Subcutaneous abdominal adipose tissue (tissue), 5 donors: ENCODE data around the gene LMTK2.

Source experiments
- H3K27ac ChIP-seq: one replicate; pipeline ENCODE4 v1.7.0; 2013; ENCODE audit warnings: low read depth, mild to moderate bottlenecking, inconsistent platforms, low read length, moderate library complexity
- H3K27me3 ChIP-seq, 5 donors: one replicate each; pipeline ENCODE4 v1.7.0; 2013; ENCODE audit warnings: low read length in 5 of 5, inconsistent platforms in 1 of 5; ENCODE audit not compliant: control insufficient read depth in 5 of 5, insufficient read depth in 4 of 5
- H3K36me3 ChIP-seq, 5 donors: one replicate each; pipeline ENCODE4 v1.7.0; 2013; ENCODE audit warnings: low read length in 5 of 5; ENCODE audit not compliant: control insufficient read depth in 5 of 5, insufficient read depth in 5 of 5
- H3K4me1 ChIP-seq, 5 donors: one replicate each; pipeline ENCODE4 v1.7.0; 2013; ENCODE audit warnings: low read length in 5 of 5, mild to moderate bottlenecking in 3 of 5, moderate library complexity in 1 of 5; ENCODE audit not compliant: control insufficient read depth in 5 of 5, insufficient read depth in 5 of 5
- H3K4me3 ChIP-seq, 5 donors: one replicate each; pipeline ENCODE4 v1.7.0; 2013; ENCODE audit warnings: low read length in 5 of 5, low read depth in 1 of 5
- H3K9ac ChIP-seq, 5 donors: one replicate each; pipeline ENCODE4 v1.7.0; 2013; ENCODE audit warnings: low read length in 5 of 5, mild to moderate bottlenecking in 4 of 5, moderate library complexity in 3 of 5
- H3K9me3 ChIP-seq, 5 donors: one replicate each; pipeline ENCODE4 v1.7.0; 2013; ENCODE audit warnings: low read length in 5 of 5; ENCODE audit not compliant: control insufficient read depth in 5 of 5
- donor health status: healthy.
- donor health status: healthy.
- donor health status: healthy.
- donor health status: healthy.
- donor health status: healthy.

LMTK2 gene

DNA sequence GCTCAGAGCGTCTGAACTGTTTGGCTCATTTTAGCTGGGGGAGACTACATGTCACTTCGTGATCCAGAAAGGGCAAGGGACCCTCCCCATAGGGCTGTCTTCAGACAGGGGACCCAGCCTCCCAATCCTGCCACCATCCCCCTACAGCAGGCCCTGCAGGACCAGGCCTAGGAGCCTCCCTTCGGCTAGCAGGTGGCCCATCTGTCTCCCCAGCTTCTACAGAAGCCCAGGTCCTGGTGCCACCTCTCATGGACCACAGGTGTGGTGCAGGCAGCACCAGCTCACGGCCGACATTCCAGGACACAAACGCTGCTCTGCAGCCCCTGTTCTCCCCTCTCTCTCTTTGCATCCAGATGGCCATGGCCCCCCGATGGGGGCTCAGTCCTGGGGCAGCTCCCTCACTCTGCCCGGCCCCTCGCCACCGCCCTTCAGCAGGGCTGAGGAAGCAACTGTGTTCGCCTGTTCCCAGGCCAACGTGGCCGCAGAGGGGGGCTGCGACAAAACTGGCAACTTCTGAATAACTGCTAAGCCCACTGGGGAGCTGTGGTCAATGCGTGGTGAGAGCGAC is 135.1 kb downstream of the LMTK2 start:
- H3K4me3 ChIP-seq: no peak overlapping the region
- H3K27ac ChIP-seq: no peak overlapping the region
- H3K27me3 ChIP-seq: no peaks in the 10 kb centered on the region
- H3K36me3 ChIP-seq: peaks cover 0 to 69% (median 57%) of the 10 kb centered on the region in 5 donors
- H3K9ac ChIP-seq: no peak overlapping the region
- H3K4me1 ChIP-seq: peaks cover 3 to 21% (median 9%) of the 10 kb centered on the region in 5 donors
- H3K9me3 ChIP-seq: no peaks in the 10 kb centered on the region

DNA sequence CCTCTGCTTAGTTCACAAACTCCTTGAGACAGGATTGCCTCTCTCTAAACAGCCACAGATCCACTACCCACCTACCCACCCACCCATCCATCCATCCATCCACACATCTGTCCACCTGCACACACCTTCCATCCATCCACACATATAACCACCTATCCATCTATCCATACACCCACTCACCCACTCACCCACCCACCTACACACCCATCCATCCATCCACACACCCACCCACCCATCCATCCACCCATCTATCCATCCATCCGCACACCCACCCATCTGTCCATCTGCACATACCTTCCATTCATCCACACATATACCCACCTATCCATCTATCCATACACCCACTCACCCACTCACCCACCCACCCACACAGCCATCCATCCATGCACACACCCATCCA is 135.7 kb downstream of the LMTK2 start:
- H3K4me1 ChIP-seq: peaks cover 3 to 24% (median 9%) of the 10 kb centered on the region in 5 donors
- no peak overlapping the region for H3K4me3 ChIP-seq
- H3K36me3 ChIP-seq: peaks cover 0 to 65% (median 53%) of the 10 kb centered on the region in 5 donors
- no peaks in the 10 kb centered on the region for H3K27me3 ChIP-seq
- H3K27ac ChIP-seq: no peak overlapping the region
- H3K9ac ChIP-seq: no peak overlapping the region
- no peaks in the 10 kb centered on the region for H3K9me3 ChIP-seq

DNA sequence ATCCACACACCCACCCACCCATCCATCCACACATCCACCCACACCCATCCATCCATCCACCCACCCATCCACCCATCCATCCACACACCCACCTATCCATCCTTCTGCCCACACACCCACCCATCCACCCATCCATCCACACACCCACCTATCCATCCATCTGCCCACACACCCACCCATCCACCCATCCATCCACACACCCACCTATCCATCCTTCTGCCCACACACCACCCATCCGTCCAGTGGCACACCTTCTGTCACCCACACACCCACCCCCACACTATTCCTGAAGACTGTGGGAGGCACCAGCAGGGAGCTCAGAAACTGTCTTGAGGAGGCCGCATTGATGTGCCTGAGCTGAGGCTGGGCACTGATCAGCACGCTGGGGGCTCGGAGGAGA is 136.3 kb downstream of the LMTK2 start:
- Histone ChIP-seq H3K27me3 (no peaks in the 10 kb centered on the region), H3K9ac (no peak overlapping the region), H3K36me3 (peaks cover 0 to 60% (median 49%) of the 10 kb centered on the region in 5 donors), H3K27ac (no peak overlapping the region), H3K4me3 (no peak overlapping the region), H3K9me3 (no peaks in the 10 kb centered on the region), H3K4me1 (peaks cover 3 to 26% (median 9%) of the 10 kb centered on the region in 5 donors)

DNA sequence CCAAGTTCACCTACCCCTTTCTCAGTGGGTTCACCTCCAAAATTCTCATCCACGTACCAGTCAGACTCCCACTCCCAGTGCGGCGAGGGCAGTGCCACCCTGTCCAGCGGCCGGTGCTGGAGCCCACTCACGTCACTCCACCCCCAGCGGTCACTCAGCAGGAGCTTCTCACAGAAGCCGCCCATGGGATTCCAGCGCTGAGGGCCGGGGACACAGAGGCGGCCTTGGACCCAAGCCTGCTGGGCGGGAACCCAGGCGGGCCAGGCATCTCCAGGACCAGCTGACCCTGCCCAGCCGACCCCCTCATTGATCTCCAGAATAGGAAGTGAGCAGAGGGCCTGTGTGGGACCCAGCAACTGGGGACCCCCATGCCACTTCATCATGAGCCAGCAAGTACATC is 138.2 kb downstream of the LMTK2 start:
- no peaks in the 10 kb centered on the region for H3K9me3 ChIP-seq
- H3K9ac ChIP-seq: no peak overlapping the region
- H3K36me3 ChIP-seq: peaks cover 0 to 41% (median 32%) of the 10 kb centered on the region in 5 donors
- peaks cover 3 to 46% (median 13%) of the 10 kb centered on the region in 5 donors for H3K4me1 ChIP-seq
- no peak overlapping the region for H3K27ac ChIP-seq
- H3K4me3 ChIP-seq: no peak overlapping the region
- H3K27me3 ChIP-seq: no peaks in the 10 kb centered on the region

DNA sequence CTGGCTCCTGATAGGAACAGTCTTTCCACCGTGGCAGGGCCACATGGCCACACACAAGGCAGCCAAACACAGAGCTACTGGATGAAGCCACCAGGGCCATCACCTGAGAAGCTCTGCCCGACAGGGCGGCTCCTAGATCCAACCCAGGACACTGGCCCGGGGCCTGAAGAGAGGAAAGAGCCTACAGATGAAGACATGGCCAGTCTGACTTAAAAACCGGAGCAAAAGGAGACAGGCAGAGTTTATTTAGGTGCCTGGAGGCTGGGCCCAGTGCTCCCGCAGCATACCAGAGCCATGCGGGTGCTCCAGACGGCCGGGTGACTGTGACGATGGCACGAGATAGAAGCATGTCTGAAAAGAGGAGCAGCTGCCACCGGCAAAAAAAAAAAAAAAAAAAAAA is 141.5 kb downstream of the LMTK2 start:
- H3K27me3 ChIP-seq: no peaks in the 10 kb centered on the region
- H3K4me1 ChIP-seq: peaks cover 5 to 68% (median 35%) of the 10 kb centered on the region in 5 donors
- H3K4me3 ChIP-seq: no peak overlapping the region
- H3K9ac ChIP-seq: no peak overlapping the region
- peaks cover 0 to 17% (median 13%) of the 10 kb centered on the region in 5 donors for H3K36me3 ChIP-seq
- peak overlapping the region; percentile 50 for H3K27ac ChIP-seq
- H3K9me3 ChIP-seq: no peaks in the 10 kb centered on the region

DNA sequence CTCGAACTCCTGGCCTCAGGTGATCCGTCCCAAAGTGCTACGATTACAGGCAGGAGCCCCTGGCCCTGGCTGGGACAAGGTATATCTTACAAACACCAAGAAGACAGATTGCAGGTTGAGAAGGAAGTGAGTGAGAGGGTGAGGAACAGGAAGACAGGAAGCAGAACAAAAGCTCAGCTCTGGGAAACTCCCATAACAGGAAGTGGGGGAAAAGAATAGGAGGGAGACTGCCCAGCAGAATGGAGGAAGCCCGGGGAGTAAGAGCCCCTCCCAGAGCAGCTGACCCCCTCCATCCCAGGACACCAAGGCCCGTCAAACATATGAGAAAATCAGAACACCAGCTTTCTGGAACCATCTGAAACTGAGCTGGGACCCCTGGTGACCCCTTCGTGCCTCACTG is 142.4 kb downstream of the LMTK2 start:
- H3K4me1 ChIP-seq: peaks cover 5 to 72% (median 39%) of the 10 kb centered on the region in 5 donors
- no peak overlapping the region for H3K4me3 ChIP-seq
- no peaks in the 10 kb centered on the region for H3K9me3 ChIP-seq
- H3K9ac ChIP-seq: no peak overlapping the region
- peak overlapping the region; percentile 66 for H3K27ac ChIP-seq
- peaks cover 0 to 9% (median 7%) of the 10 kb centered on the region in 5 donors for H3K36me3 ChIP-seq
- H3K27me3 ChIP-seq: no peaks in the 10 kb centered on the region

DNA sequence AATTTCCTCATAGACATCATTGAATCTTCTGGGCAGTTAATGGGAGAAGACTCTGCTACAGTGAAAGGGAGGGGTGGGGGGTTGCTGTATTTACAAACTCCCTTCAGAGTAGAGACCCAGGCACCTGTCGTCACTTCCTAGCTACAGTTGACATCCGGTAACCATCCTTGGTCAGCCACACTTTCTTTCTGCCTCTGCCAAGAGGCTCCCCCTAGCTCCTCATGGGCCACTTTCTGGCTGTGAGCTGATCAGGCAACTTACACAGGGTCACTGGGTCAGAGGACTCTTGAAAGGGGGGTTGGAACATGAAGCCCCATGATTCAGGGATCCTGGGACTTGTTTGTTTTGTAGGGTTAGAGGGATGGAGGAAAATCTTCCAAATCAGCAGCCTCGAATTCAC is 144.1 kb downstream of the LMTK2 start:
- Histone ChIP-seq H3K9me3 (no peaks in the 10 kb centered on the region), H3K36me3 (peaks cover 0 to 3% (median 0%) of the 10 kb centered on the region in 5 donors), H3K9ac (peak overlapping the region in 3 of 5 donors; percentile 35 to 89 (median 87)), H3K4me3 (peak overlapping the region in 4 of 5 donors; percentile 69 to 98 (median 92)), H3K27me3 (no peaks in the 10 kb centered on the region), H3K27ac (peak overlapping the region; percentile 66), H3K4me1 (peaks cover 2 to 58% (median 34%) of the 10 kb centered on the region in 5 donors)

DNA sequence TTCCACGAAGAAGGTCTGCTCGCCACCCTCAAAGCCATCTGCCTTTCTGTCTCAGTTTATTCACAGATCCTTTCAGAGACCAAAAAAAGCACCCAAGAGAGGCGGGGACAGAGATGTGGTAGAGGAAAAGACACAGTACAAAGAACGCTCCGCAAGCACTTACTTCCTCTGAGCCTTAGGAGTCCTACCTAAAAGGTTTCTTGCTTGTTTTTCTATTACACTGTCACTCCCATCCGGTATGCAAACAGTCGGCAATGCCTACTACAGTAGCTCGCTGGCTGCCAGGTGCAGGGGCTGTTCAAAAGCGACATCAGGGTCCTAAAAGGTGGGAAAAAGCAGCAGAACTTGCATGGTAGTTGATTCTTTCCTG is 144.6 kb downstream of the LMTK2 start:
- peaks cover 2 to 54% (median 34%) of the 10 kb centered on the region in 5 donors for H3K4me1 ChIP-seq
- H3K27me3 ChIP-seq: no peaks in the 10 kb centered on the region

DNA sequence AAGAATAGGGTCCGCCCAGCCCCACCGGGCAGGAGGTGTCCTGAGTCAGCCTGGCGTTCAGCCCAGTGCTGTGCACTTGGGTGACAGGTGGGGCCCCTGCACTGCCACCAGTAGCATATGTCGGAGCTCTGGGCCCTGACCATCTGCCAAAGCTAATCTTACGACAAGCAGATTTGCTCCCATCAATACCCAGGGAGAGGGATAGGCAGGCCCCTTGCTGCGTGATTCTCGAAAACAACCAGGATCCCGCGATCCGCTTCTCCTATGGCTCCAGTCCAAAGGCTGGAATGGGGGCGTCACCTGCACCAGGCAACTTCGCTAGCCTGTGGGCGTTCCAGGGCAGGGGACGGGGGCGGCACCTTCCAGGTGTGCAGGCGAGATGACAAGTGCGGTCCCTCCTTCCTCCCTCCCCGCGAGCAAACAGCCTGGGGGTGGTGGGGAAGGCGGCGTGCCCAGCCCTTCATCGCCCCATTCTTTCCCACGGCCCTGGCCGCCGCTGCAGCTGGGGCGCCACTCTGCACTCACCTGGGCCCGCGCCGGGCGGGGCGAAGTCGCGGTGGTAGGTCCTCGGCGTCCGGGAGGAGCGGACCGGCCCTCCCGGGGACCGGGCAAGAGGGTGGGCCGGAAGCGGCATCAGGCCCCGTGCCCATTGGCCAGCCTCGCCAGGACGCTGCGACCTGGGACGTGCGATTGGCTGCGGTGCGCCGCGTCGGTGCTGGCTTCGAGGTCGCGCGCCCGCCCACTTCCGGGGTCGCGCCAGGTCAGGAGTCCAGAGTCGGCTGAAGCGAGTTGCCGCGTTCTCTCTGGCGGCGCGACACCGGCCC is 145.2 kb downstream of the LMTK2 start, which contains the start of gene TECPR1:
TSS of gene TECPR1 (minus strand) at position 632 of the 824 bp plus-strand sequence. CDS start 6,086 bp downstream, outside the sequence.
- H3K27me3 ChIP-seq: no peaks in the 10 kb centered on the region
- H3K9me3 ChIP-seq: no peaks in the 10 kb centered on the region
- H3K9ac ChIP-seq: peak within 1 kb of the TSS; percentile 63 to 89 (median 74)
- peak within 1 kb of the TSS; percentile 76 for H3K27ac ChIP-seq
- H3K4me1 ChIP-seq: peaks cover 2 to 54% (median 34%) of the 10 kb centered on the region in 5 donors
- H3K36me3 ChIP-seq: peaks cover 0 to 9% (median 3%) of the 10 kb centered on the region in 5 donors
- H3K4me3 ChIP-seq: peak within 1 kb of the TSS; percentile 84 to 98 (median 94)

More for the DNA sequence above, 144.6 kb downstream of the LMTK2 start:
- Histone ChIP-seq H3K9ac (peak overlapping the region in 4 of 5 donors; percentile 63 to 89 (median 80)), H3K4me3 (peak overlapping the region; percentile 69 to 98 (median 94)), H3K9me3 (no peaks in the 10 kb centered on the region), H3K27ac (peak overlapping the region; percentile 76), H3K36me3 (peaks cover 0 to 3% (median 0%) of the 10 kb centered on the region in 5 donors)
